ENCODE data around the gene CRIM1.

CRIM1 gene

DNA sequence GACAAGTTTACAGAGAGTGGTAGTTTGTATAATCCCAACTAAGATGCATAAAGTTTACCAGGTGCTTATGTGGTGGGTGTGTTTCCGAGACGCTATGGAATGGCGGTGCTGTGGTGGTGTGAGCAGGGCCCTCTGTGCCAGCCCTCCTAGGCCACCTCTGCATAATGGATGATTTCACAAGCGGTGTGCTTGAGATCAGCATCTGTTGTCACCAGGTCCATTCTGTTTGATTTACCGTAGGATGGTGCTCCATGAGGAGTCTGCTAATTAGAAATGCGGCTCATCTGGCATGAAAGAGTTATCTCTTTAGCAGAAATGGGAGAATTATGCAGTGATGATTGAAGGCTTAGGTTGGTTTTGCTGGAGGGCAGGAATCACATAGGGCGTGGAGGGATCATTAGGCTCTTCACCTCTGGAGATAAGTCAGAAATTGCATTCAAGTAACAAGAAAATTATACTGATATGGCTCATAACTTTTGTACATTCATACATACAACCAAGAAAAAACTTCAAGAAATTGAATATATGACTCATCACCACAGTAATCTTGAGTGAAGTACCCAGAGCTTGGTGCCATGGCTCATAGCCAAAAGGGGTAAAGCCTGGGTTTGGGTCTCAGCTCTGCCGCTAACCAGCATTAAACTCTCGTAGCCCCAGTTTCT lies 41.4 kb downstream of the CRIM1 start:
- DNase-seq (ENCODE audit: low read depth), result no peak

DNA sequence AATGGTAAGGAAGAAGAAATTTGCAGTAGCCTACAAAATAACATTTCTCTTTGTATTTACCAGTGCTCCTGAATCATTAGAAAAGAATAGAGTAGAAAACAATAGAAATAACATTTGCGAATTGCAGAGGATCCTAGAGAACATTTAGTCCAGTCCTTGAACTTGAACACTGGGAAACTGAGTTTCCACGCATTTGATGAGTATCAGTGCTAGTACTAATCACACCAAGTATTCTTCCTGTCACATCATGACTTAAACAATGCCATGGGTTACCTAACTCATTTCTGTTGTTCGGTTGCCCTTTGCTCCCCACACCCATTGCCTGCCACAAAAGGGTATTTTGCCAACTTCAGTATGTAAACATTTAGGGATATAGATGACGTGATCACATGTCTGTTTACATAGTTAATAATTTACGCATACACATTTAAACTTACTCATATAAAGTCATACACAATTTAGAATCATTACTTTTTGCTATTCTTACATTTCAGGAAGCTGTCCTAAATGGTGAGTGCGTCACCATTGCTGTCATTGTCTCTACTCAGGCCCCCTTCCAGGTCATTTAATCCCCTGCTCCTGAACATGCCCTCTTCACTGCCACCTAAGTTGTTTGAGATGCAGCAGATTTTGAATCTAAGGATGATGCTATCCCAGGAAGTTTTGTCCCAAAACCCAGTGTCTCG lies 42.3 kb downstream of the CRIM1 start:
- DNase-seq (ENCODE audit: low read depth), result no peak

DNA sequence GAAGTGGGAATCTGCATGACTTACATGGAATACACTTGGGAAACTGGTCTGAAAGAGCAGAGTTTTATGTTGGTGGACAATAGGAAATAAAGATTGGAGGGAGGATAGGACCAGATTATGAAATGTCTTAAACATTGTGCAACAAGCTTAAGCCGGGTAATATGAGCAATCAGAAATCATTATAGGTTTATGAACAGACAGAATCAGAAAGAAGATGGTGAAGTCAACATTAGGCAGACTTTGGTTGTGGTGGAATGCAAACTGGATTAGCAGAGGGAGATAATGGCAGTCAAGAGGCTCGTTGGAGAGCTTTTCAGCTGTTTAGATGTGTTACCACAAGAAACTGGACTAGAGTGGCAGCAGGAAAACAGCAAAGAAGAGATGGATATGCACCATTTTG lies 43.5 kb downstream of the CRIM1 start:
- no peak for DNase-seq (ENCODE audit: low read depth)

DNA sequence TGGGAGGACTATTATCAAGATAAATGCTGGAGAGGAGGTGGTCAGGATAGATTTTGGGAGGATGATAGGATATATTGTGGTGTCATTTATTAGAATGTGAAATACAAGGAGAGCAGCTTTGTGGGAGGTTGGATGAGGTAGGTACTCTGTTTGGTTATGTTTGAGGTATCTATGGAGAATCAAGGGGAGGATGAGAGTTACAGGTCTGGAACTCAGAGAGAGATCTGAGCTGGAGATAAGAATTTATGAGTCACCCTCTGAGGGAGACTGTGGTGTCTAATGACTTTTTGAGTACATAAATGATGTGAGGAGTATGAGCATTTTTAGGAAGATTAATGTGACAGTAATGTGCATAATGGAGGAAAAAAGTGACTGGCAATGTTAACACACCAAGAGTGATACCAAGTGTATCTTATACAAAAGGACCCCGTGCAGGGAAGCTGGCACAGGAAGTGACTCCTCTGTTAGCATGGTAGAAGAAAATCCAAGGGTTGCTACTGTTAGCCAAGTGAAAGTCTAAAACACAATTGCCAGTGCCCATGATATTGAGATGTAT lies 48.2 kb downstream of the CRIM1 start:
- no peak for DNase-seq (ENCODE audit: low read depth)

DNA sequence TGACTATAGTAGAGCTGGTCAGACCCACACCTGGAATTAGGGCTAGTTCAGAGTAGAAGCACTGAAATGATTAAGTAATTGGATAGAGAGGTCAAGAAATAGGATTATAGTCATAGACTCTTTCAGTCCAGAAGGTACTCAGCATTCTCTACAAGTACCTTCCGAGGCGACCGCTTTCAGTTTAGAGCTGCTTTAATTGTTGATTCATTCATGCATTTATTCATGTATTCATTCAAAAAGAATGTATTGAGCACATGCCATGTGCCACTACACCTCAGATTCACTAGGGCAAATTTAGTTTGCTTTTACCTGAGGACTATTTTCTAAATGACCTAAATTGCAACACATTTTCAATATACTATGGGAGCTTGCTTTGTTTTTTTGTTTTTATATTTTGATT lies 48.7 kb downstream of the CRIM1 start:
- no peak for DNase-seq (ENCODE audit: low read depth)

DNA sequence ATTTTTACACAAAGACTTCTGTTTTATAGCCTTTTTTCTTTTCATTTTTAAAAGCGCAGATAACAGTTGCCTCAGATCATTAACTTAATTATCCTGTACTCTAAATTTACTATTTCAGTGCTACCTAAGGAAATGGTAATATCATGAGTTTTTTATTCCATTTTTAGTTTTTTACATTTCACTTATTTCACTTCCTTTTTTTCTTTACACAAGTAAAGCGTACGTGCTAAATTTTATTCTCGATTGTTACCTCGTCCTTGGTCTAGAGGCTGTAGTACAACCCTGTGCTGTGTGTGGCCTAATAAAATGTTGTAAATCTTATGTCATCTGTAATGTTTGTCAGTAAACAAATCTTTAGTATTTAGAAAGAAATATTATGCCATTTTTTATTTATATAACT lies 49.2 kb downstream of the CRIM1 start:
- DNase-seq (ENCODE audit: low read depth), result no peak

DNA sequence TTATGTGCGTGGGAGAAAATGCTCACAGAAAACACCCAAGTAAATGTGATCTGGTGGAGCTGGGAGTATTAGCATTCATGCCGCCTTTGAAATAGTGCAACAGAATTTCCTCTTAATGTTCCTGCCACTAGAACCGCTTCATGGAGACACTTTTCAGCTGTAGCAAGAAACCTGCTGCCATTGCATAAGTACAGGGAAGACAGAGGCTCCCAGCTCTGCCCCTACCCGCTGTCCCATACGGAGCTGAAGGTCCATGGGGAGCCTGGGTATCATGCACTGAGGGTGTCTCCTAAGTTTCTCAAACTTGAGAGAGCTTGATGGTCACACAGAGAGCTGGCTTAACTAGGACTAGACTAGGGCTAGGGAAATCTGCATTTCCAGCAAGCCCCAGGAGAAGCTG lies 49.6 kb downstream of the CRIM1 start:
- DNase-seq (ENCODE audit: low read depth), result no peak

DNA sequence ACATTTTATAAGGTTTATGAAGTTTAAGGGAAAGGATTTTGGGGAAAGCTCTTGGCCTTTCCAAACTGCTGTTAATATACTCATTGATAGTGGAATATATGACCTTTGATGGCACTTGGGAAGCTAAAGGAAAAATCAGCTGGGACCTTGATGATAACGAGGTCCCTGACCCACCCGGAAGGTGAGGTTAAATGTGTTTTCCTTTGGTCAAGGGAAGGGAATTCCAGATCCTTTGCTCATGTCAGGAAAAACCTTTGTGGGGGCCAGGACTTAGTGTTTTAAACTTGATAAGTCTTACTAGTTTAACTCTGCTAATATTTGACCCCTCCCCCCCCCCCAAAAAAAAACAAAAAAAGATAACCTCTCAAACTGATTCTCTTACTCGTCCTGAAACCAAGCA lies 50.7 kb downstream of the CRIM1 start:
- no peak for DNase-seq (ENCODE audit: low read depth)

DNA sequence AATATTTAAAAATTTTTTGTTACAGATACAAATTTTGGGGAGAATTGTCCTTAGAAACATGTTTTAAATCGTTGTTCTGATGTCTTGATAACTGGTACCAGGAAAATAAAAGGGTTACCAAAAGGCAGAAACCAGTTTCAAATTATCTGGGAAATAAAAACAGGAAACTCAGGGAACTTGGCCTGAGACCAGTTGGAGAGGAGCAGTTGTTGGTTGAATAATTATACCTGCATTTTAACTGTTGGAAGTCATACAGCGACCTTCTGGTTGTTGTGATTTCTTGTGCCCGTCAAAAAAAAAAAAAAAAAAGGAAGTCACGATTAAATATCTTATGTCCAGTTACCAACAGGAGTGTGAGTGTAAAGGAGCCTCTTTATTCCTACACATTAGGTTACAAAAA lies 51.8 kb downstream of the CRIM1 start:
- no peak for DNase-seq (ENCODE audit: low read depth)

DNA sequence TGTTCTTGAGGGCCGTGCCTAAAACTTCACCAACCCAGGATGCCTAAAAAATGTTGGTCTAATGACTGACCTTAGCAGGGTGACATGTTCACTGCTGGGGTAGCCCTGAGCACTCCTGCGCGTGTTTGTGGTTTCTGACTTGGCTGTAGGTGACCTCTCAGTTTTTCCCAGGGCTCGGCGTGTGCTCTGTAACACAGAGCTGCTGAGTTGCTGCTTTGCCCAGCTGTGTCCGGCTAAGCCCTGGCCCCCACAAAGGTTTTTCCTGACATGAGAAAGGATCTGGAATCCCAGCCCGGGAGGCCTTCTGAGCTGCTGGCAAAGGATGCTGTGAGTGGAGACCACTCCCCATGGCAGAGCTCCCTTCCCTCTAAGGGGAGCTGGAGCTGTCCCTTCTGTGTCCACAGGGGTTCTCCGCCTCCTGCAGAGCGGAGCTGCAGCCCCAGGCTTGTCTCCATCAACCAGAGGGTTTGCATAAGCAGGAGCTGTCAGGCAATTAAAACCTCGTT lies 52.7 kb downstream of the CRIM1 start:
- DNase-seq (ENCODE audit: low read depth), result no peak

DNA sequence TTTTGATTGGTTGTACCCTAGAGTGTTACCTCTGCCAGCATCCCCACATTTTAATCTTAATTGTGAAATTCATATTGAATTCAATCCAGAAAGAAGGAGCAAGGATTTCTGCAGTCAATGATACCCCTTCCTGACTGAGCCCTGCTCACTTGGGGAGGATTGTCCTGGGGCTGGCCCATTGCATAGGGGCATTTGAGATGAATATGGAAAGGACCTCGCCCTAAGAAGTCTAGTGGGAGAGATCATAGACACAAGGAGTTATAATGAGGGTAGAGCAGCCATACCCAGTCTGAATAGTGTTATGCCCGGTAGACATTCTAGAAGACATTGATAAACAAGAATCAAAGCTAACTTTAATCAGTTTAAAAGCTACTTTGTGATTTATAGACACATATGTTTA lies 53.8 kb downstream of the CRIM1 start:
- DNase-seq (ENCODE audit: low read depth), result no peak

DNA sequence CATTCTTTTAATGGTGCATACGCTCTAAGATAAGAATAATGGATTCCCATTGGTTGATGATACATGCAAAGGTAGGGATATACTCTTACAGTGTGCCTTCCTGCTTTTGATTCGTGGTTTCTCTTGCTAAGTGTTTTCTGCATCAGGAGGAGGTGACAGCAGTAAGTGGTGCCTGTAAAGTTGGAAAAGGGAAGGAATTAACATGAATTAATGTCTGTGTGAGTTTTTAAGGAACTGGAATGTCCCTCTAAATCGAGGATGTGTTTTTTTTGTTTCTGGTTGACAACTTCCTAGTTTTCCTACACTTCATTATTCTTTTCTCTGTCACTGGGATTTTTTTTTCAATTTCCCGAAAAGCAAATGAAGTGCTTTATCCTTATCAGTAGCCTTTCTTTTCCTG lies 54.4 kb downstream of the CRIM1 start:
- DNase-seq (ENCODE audit: low read depth), result no peak

DNA sequence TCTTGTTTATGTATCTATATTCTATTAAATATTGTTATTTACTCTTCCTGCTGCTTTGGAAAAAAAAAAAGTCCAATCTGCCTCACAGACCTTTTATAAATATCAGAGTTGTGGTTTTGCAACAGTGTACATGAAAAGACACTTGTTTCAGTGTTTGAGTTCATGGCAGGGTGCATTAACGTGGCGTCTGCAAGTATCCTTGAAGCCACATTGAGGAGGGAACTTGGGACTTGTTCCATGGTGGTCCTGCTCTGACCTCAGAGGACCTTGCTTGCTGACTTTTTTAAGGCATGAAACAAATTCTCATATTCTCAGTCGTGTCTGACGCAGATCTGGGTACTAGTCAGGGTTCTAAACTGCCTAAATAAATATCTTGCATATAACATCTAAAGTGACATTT lies 55.1 kb downstream of the CRIM1 start:
- no peak for DNase-seq (ENCODE audit: low read depth)

DNA sequence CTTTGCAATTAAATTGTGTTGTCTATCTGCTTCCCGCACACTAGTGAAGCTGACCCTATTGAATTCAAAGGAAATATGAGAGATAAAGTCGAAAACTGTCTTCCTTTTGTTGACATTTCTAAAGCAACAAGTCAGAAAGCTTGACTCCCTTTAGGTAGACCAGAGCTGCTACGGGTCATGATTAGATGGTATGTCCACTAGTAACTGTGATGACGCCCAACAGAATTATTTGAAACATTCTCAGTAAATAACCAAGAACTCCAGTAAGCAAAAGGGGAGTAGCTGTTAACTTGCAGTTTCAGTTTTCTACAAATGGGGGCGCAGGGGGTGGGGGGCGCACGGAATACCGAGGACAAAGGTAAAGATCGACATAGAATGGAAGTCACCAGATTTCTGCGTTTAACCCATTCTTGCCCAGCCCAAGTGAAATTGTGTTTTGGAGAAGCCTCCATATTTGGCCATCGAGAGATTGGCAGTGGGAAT lies 56.4 kb downstream of the CRIM1 start:
- DNase-seq (ENCODE audit: low read depth), result no peak

DNA sequence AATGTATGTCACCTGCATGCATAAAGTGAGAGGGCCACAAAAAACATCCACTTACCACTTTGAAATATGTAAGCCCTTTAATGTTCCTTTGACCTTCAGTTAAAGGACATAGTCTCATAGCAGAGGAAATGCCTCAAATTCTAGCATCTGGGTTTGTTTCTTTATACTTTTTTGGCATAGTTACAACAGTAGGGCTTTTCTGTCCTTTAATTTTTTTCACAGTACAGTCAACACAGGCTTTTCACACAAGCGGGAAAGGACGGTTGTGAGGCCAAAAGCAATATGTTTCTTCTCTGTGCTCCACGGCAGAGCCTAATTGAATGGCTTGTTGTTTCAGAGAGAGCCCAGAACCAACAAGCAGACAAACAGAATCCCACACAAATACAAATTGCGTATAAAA lies 57.6 kb downstream of the CRIM1 start:
- no peak for DNase-seq (ENCODE audit: low read depth)

DNA sequence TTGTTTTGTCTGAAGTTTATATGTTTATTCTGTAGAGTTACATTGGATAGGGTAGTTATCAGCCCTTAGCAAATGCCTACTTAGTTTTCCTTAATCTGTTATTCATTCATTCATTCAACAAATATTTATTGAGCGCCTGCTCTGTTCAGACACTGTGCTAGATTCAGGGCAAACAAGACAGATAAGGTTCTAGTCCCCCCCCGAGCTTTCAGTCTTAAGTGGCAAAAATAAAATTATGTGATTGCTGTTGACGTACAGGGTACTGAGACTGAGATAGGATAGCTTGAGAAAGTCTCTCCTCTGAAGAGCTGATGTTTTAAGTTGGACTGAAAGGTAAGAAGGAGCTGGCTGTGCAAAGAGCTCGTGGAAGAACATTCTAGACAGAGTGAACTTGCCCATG lies 58.7 kb downstream of the CRIM1 start:
- no peak for DNase-seq (ENCODE audit: low read depth)

DNA sequence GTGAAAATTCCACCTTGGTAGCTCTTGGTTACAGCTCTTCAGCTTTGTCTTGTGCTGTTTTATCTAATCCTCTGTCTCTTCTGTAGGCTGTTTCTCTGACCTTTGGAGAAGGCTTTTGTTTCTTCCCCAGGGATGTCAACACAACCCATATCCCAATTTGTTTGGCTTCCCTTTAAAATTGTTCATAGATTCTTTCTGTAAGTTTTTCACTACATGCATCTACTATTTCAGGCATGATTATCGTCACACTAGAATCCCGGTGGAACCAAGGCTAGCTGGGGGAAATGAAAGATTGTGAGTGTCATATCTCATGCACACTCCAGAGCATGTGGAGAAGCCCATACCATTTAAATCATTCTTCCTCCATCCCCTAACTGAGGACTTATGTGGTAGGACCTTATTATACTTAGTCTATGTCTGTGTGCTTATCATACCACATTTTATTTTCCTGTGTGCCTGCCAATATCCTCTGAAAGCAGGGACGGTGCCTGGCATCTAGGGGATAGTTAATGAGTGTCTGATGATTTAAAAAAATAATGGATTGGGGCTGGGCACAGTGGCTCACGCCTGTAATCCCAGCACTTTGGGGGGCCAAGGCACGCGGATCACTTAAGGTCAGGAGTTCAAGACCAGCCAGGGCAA lies 59.9 kb downstream of the CRIM1 start:
- no peak for DNase-seq (ENCODE audit: low read depth)

DNA sequence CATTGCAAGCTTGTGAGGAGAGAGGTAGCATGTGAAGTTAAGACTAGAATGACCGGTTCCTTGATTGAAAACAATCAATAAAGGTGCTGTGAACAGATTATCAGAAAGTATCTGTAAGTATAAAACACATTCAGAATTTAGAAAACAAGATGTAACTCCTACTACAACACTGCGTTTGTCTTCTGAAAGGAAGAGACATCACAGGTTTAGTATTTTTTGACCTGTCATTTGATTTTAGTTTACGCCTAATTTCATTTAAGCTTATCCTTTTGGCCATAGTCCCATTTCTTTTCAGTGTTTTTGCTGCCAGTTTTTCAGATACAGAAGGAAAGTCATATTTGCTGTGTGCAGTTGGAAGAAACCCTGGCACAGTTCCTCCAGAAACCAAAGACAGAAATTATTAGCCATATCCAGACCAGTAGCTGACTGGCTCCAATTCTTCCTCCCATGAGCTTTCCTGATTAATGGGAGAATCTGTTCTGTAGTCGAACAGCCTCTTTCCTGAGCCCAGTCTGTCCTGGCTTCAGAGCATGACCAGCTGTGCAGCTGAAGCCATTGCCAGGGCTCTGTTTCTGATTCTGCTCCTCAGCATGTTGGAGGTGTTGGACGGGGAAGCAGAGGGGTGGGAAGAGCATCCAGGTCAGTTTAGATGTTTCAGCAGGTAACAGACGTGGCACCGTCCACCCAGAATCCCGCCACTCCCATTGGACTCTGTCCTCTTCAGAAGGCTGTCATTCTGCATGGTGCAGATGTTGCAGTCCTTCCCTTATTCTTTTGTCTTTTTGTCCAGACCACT lies 61.0 kb downstream of the CRIM1 start:
- DNase-seq (ENCODE audit: low read depth), result no peak

DNA sequence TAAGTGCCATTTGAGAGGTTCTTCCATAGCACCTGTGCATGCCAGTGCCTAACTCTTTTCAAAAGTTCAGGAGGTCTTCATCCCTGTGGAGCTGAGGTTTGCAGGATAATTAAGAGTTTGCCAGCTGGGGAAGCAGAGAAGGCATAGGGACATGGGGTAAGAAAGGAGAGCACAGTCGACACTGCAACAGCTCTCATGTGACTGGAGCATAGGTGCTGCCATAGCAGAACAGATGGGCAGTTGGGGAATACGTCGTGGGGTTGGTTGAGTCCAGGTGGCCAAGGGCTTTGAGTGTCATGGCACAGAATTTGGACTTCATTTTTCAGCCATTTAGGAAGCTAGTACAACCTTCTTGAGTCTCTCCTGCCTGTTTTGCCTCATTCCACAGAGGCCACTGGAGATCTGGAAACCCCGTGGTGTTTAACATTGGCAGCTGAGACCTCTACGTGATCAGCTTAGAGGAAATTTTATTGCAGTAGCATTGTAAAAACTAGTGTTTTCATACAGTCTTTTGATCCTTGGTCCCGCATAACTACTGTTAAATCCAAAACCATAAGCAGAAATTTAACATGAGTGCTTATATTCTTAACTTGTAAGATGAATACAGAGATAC lies 65.1 kb downstream of the CRIM1 start:
- DNase-seq (ENCODE audit: low read depth), result no peak

DNA sequence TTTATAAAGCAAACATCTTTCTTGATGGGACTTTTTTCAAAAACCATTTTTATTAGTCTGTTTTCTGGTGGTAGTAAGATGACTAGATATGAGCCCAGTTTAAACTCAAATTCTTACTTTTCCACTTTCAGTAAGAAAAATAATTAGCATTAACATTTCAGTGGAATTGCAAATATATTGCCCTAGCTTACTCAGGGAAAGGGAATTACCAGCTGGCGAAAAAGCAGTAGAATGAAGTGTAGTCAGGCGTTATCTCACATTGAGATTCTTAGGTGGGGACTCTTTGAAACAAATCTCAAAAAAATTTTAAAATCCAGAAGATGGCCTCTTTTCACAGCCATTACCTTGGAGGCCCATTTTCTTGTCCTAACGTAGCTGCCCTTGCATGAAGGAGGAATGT lies 65.8 kb downstream of the CRIM1 start:
- no peak for DNase-seq (ENCODE audit: low read depth)

DNA sequence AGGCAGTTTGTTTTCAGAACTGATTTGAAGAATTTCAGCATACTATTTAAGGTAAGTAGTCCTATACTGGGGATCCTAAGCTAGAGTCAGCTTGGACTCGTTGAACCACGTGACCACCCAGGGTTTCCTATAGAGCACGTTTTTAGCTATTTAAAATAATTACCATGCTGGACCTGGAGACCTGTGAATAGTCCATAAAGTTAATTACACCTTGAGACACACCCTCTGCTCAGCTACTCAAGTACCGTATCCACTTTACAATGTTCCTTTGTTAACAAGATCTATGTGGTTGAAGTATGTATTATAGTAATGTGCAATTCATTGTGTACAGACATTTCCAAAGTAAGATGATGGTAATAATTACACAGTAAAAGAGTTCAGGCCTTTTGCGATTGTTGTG lies 67.6 kb downstream of the CRIM1 start:
- DNase-seq (ENCODE audit: low read depth), result no peak

DNA sequence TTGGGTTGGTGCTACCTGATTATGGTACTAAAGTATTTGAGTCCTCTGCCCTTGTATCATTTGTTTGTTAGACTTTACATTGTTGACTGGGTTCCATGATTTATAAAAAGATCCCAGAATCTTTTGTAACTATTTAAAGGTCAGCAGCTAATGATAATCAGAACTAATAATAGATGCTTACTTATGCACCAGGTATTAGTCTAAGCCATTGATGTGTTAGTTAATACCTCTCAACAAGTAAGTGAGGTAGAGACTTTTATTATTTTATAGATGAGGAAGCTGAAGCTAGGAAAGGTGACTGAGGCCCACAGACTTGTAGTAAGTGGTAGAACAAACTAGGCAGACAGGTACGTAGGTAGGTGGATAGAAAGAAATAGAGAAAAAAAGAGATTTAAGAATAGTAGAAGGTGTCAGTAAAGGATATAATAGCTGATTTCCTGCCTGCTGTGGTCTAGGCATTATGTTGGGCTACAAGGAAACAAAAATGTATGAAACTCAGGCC lies 68.1 kb downstream of the CRIM1 start:
- no peak for DNase-seq (ENCODE audit: low read depth)

Data from stimulated activated CD4-positive, alpha-beta T cell treated with anti-CD3 and anti-CD28 coated beads, Interleukin-2, amount 100 ng/mL, for 4 hours (primary cell).